GM12864 (cell line): ENCODE measurements around the gene DOCK2.

Source experiments
- DNase-seq: peaks from one replicate; pipeline ENCODE4 v3.0.0-alpha.2; 2011; ENCODE audit warnings: low read depth
- H3K4me3 ChIP-seq: 2 replicates; pipeline ENCODE4 v1.5.1; 2011; ENCODE audit warnings: mild to moderate bottlenecking, low read depth, low read length, control low read depth
- CTCF ChIP-seq: IDR thresholded peaks from 2 replicates; pipeline ENCODE4 v1.5.1; 2011; ENCODE audit warnings: low read depth, mild to moderate bottlenecking, moderate library complexity, low read length, control low read depth, inconsistent platforms; ENCODE audit errors: missing control alignments

Gene DOCK2

GRCh38 chr5:169934990-169935389 lies 297.9 kb downstream of the DOCK2 start:
- TF ChIP-seq CTCF, result no peak
- no peak for DNase-seq
- H3K4me3 ChIP-seq, result no peak overlapping the region

- DNase-seq, result no peak
- H3K4me3 ChIP-seq, result no peak overlapping the region
- no peak for TF ChIP-seq CTCF
Measured at GRCh38 chr5:169935762-169936161, 298.7 kb downstream of the DOCK2 start.

- no peak for TF ChIP-seq CTCF
- DNase-seq, result no peak
- H3K4me3 ChIP-seq, result no peak overlapping the region
Measured at GRCh38 chr5:169938439-169938838, 301.4 kb downstream of the DOCK2 start.

- TF ChIP-seq CTCF, result no peak
- H3K4me3 ChIP-seq, result no peak overlapping the region
- DNase-seq, result no peak
Measured at GRCh38 chr5:169939731-169940130, 302.7 kb downstream of the DOCK2 start.

- H3K4me3 ChIP-seq, result no peak overlapping the region
- no peak for TF ChIP-seq CTCF
- DNase-seq, result no peak
Measured at GRCh38 chr5:169941542-169941941, 304.5 kb downstream of the DOCK2 start.

- no peak for DNase-seq
Measured at GRCh38 chr5:169942181-169942580, 305.1 kb downstream of the DOCK2 start.

More at GRCh38 chr5:169942181-169942580, 305.1 kb downstream of the DOCK2 start:
- TF ChIP-seq CTCF, result no peak
- no peak overlapping the region for H3K4me3 ChIP-seq
